ENCODE measurements around the gene PI4K2B. TPM values are rescaled to one million over a fixed set of nuclear protein-coding genes. Genes with fewer than 3 reads are reported as not detected.
"Not testable (repeated sequence)": the region's sequence is repeated elsewhere in the genome, so short reads cannot be mapped to it uniquely, and the experiment has no call there.

PI4K2B gene
- total RNA-seq, 2 donors from 2014 or later = 18.7 to 23.9 TPM

GRCh38 chr4:25253071-25253445 is 19.2 kb downstream of the PI4K2B start:
- Histone ChIP-seq H3K27ac (no peak overlapping the region), H3K36me3 (no peaks in the 10 kb centered on the region), H3K9me3 (no peaks in the 10 kb centered on the region), H3K4me3 (no peak overlapping the region), H3K4me1 (replicated peaks) (no peaks in the 10 kb centered on the region), H3K27me3 (replicated peaks; ENCODE audit: insufficient read depth) (no peaks in the 10 kb centered on the region)
- intact Hi-C loops (cut with DNase I) = no loop called here
- DNase-seq (ENCODE audit: low spot score) = no peak
- TF ChIP-seq POLR2AphosphoS5 (IDR thresholded peaks at IDR 0.05) = no peak
- no peak for TF ChIP-seq POLR2A (IDR thresholded peaks at IDR 0.05)
- no peak for TF ChIP-seq CTCF (IDR thresholded peaks at IDR 0.05)
- WGBS = 13% methylated on average over 2 of the region's 2 CpGs

GRCh38 chr4:25253786-25254185 is 20.0 kb downstream of the PI4K2B start:
- WGBS = 95% methylated on average over 12 of the region's 12 CpGs
- H3K27ac ChIP-seq; H3K4me3 ChIP-seq; H3K36me3 ChIP-seq; intact Hi-C loops (cut with DNase I); DNase-seq (ENCODE audit: low spot score); H3K4me1 ChIP-seq (replicated peaks); H3K27me3 ChIP-seq (replicated peaks; ENCODE audit: insufficient read depth); H3K9me3 ChIP-seq: not testable (repeated sequence)

GRCh38 chr4:25258980-25259578 is 25.2 kb downstream of the PI4K2B start:
- no peak overlapping the region for H3K27ac ChIP-seq
- H3K4me3 ChIP-seq = no peak overlapping the region
- H3K27me3 ChIP-seq (replicated peaks; ENCODE audit: insufficient read depth) = no peaks in the 10 kb centered on the region
- WGBS = 100% methylated on average over 2 of the region's 2 CpGs
- DNase-seq (ENCODE audit: low spot score) = no peak
- intact Hi-C loops (cut with DNase I) = no loop called here
- no peak for TF ChIP-seq CTCF (IDR thresholded peaks at IDR 0.05)
- no peak for TF ChIP-seq POLR2AphosphoS5 (IDR thresholded peaks at IDR 0.05)
- TF ChIP-seq POLR2A (IDR thresholded peaks at IDR 0.05) = no peak
- H3K36me3 ChIP-seq = no peaks in the 10 kb centered on the region
- H3K4me1 ChIP-seq (replicated peaks) = no peaks in the 10 kb centered on the region
- H3K9me3 ChIP-seq = no peaks in the 10 kb centered on the region

- H3K27me3 ChIP-seq (replicated peaks; ENCODE audit: insufficient read depth) = no peaks in the 10 kb centered on the region
- no peak for DNase-seq (ENCODE audit: low spot score)
- H3K4me3 ChIP-seq = no peak overlapping the region
- TF ChIP-seq POLR2A (IDR thresholded peaks at IDR 0.05) = no peak
- no peak for TF ChIP-seq POLR2AphosphoS5 (IDR thresholded peaks at IDR 0.05)
- no peak for TF ChIP-seq CTCF (IDR thresholded peaks at IDR 0.05)
- WGBS = 95% methylated on average over 3 of the region's 3 CpGs
- no peak overlapping the region for H3K27ac ChIP-seq
- no peaks in the 10 kb centered on the region for H3K9me3 ChIP-seq
- intact Hi-C loops (cut with DNase I) = no loop called here
- no peaks in the 10 kb centered on the region for H3K4me1 ChIP-seq (replicated peaks)
- H3K36me3 ChIP-seq = no peaks in the 10 kb centered on the region
These were observed 38.0 kb downstream of the PI4K2B start for GRCh38 chr4:25271866-25272265.

- Histone ChIP-seq H3K36me3 (no peaks in the 10 kb centered on the region), H3K9me3 (no peaks in the 10 kb centered on the region), H3K27ac (no peak overlapping the region), H3K4me3 (no peak overlapping the region), H3K27me3 (replicated peaks; ENCODE audit: insufficient read depth) (no peaks in the 10 kb centered on the region), H3K4me1 (replicated peaks) (no peaks in the 10 kb centered on the region)
- WGBS = 67% methylated on average over 4 of the region's 4 CpGs
- intact Hi-C loops (cut with DNase I) = no loop called here
- no peak for DNase-seq (ENCODE audit: low spot score)
- TF ChIP-seq POLR2AphosphoS5 (IDR thresholded peaks at IDR 0.05) (no peak), CTCF (IDR thresholded peaks at IDR 0.05) (no peak), POLR2A (IDR thresholded peaks at IDR 0.05) (no peak)
These were observed 46.4 kb downstream of the PI4K2B start for GRCh38 chr4:25280210-25280609.
